ENCODE results near the gene CAPN13.

Gene CAPN13

DNA sequence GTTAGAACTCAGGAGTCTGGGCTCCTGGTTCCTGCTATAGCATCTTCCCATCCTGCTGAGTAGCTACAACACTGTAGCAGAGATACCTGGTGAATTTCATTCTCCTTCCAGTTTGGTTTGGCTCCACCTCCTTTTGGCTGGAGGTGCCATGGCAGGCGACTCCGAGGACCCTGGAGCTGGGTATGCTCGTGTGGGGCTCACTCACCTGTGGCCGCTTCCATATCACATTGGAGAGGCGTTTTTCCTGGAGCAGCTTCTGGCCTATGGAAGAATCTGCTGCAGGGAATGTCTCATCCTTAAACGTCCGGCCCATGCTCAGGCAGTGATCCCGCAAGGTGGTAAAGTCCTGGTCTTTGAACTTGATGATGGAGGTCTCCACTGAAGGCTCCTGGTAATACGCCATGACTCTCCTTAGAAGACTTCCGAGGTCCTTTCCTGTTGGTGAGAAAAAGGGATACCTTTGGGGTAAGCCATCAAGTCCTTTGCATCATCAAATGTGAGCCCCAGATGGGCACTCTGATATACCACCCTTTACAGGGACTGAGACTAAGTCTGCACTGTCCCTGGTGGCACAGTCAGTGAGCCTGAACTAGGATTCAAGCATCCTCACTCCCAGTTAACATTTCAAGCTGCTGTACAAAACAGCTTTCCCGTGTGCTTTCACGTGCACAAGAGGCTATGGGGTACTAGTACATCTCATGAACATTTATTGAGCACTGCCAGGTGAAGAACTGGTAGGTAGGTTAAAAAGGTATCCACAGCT lies 20.1 kb downstream of the CAPN13 start:
- no peak for DNase-seq (ENCODE audit: low read depth)

DNA sequence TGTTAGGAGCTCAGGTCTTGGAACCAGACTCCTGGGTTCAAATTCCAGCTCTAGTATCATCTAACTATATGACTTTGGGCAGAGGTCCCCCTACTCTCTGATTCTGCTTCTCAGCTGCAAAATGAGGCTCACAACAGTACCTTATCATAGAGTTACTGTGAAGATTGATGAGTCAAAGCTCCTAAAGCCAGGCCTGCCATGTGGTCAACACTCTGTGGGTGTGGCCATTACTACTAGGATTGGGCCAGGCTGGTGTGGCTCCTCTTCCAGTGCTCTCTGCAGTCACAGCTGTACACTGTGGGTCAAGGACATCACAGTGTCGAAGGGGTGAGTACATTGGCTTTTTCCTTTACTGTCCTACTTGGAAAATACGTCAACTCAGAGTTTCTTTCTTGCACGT lies 22.6 kb downstream of the CAPN13 start:
- DNase-seq (ENCODE audit: low read depth): no peak

DNA sequence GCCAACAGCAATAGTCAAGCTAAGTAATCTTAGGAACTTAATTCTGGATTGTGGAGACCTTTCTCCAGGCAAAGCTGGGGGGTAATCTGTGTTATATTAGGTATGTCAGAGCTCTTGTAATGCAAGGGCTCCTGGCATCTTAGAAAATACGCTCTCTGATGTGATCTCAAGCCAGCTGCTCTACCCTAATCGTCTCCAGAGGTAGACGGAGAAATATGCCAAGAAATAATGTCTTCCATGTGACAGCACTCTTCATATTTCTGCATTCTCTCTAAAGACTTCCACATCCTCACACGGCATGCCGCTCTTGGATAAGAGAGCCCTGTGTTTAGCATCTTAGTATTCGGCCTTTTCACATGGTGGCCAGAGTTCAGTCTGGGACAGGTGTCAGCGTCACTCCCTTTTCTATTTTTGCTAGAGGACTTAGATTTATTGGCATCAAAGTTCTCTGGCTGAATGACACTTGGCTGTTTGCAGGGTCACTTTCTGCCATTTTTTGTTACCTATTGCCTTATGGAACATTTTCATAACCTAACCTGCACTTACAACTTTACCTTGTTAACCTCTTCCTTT lies 25.2 kb downstream of the CAPN13 start:
- no peak for DNase-seq (ENCODE audit: low read depth)

DNA sequence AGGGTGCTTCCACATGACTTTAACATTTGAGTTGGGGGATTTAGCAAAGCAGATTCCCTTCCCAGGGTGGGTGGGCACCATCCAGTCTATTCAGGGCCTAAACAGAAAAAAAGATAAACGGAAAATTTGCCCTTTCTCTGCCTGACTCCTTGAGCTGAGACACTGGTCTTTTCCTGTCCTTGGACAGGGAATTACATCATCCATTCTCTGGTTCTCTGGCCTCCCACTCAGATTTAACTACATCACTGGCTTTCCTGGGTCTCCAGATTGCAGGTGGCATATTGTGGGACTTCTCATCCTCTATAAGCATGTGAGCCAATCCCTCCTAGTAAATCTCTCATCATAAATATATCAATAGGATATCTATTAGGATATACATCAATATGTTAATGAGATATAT lies 25.8 kb downstream of the CAPN13 start:
- DNase-seq (ENCODE audit: low read depth): no peak

DNA sequence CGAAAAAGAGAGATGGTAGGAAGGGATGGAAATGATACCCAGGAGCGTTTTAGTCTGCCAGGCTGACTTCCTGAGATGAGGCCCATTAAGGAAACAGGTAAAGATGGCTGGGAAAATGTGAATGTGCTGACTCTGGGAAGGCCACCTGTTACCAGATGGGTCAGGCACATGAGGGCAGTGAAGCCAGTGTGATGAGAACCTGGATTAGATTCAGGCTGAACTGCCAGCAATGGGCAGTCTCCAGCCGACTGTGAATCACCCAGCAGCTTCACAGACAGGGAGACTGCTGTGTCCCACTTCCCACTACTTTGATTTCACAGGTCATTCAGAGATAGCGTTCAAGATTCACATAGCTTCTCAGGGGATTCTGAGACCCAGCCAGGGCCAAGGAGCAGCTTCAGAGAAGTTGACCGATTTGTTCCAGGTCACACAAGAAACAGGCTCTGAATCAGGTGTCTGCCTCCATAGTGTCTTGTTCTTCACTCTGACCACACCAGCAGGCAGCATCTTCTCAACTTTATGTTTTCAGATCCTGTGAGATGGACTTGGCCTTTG lies 26.4 kb downstream of the CAPN13 start:
- DNase-seq (ENCODE audit: low read depth): no peak

DNA sequence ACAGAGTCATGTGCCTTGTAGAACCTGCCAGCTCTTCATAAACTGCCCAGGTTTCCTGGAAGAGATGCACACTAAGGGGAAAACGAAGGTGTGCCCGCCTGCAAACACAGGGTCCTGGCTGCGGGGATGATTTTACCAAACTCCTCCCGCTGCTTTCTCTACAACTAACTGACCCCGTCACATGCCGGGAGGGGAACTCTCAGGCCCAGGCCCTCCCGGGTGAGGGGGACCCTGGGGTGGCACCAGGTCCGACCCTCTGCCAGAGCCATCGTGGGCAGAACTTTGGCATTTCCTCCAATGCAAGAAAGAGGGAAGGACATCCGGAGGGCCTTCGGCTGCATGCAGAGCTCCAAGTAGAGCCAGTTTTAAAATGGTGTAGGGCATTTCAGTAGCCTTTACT lies 28.6 kb downstream of the CAPN13 start:
- DNase-seq (ENCODE audit: low read depth): no peak

DNA sequence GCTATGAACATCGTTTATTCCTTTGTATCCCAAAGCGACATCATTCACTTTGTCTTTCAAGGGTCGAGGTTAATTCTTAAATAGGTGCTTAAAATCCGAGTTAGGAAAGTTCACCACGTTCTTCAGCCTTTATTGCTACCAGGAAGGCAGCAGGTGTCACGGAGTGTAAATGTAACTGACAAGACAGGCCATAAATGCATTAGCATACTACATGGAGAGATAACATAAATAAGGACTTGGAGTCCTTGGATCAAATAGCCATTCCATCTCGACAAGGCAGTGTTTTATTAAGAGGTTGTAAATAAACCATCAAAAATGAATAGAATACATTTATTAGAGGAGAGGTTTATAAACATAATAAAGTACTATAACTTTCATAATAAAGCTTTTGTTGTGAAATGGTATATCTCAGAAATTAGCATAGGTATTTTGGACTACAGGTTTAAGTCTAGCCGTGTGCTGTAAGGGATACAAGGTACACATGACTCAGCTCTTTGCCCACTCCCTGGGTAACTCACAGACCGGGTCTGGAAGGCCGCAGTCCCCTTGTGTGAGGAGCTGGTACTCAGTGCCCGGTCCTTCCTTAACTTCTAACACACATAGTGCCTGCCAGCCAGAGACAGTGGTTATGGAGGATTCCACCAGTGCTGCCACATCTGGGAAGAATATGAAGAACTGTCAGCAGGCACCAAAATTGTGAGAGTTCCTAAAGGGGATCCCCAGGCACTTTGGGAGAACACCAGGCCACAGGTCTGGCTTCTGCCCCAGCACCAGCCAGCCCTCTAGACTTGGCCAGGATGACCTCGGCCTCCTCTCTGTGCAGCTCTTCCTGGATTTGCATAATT lies 29.4 kb downstream of the CAPN13 start:
- no peak for DNase-seq (ENCODE audit: low read depth)

DNA sequence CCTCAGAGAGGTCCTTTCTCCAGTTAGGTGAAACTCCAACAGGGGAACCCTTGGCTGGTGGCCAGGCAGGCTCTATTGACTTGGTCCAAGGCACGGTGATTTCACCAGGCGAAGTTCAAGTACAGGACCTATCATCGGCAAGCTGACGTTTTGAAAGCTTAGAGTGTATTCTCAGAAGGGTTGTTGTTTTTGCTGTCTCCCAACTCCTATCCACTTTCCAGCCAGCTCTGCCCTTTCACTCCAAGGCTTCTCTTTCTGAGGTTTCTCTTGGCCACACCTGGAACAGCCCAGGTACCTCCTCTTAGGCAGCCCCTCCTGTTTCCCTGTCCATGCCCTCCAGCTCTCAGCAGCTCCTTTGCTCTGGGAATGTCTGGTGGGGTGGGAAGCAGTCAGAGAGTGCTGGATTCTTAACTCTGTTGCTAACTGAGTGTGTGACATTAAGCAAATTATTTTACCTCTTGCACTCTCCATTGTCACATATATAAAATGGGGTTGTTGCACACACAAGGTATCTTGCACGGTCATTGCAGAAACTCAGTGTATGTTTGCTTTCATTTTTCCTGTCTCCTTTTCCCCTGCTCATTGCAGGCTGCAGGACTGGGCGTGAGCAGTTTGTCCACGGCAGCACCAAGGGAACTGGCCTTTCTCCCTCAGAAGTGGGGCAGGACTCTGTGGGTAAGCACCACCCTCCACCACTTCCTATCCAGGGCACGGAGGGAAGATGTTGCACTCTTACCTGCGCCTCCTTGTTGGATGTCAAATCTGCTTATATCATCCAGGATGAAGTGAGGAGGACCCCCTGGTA lies 30.2 kb downstream of the CAPN13 start:
- DNase-seq (ENCODE audit: low read depth): no peak

DNA sequence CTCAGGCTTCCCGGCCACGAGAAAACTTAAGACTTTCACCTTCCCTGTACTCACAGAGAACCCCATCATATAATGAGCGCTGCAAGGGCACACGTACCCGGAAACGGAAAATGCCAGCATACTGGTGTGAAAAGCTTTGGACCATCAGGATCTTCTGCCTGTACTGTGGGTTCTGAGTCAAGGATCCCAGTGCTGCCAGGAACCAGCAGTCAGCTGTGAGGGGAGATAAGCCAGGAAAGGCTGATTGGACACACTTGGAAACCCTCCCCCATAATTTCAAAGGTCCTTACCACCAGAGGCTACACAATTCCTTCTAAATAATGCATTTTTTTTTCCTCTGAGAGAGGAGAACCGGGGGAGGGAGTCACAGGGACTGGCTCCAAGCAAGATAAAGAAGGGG lies 31.4 kb downstream of the CAPN13 start:
- no peak for DNase-seq (ENCODE audit: low read depth)

DNA sequence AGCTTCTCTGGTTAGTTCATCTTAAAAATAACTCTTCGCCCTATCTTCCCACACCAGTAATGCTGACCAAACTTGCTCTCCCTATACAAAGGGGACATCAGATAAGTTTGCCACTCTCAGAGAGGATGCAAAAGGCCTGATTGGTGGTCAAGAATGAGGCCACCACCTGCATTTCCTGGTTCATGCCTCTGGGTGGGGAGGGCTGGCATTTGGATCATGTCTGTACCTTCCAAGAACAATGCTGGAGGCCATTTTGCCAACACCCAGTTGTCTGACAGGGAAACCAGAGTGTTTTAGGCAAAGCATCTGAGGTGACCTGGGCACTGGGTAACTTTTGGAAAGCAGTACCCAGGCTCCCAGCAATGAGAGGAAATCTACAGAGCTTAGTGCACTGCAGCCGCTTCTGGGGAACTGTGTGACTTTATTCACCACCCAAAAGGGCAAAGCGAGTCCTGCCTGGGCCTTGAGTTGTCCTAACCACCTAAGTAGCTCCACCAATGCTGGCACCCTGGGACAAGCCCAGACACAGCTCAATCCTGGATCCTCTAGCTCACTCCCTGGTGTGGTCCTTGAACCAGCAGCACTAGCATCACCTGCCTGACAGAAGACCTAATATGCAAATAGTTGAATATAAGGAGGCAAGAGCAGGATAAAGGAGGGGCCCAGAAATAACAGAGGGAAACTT lies 35.1 kb downstream of the CAPN13 start:
- no peak for DNase-seq (ENCODE audit: low read depth)

DNA sequence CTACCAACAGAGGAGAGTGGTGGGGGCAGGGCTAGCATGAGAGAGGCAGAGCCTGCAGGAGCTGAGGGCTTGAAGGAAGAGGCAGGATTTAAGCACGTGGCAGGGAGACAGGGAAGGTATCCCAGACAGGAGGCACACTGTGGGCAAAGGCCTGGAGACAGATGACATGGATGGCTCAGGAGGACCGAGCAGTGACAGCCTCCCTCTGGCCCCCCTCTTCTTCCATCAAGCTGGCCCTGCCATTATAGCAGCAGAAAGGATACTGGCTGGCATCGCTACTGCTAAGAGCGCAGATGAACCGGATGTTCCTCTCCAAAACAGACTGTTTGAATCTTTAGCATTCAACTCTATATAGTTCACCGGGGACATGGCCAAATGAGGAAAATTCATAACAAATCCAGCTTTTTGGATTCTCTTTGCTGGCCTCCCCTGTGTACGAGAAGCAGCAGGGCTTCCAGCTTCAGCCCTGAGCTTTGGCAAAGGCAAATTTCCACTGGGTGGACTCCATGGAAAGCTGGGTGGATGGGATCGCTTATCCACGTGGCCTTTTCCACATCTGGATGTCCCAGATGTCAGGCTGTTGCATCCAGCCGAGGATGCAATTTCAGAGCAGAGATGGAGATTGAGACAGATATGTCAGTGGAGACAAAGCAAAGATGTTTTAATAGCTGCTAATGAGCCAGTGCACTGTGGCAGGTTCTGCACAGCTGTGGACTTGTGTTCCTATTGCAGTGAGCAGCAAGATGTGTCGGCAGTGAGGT lies 36.2 kb downstream of the CAPN13 start:
- no peak for DNase-seq (ENCODE audit: low read depth)

DNA sequence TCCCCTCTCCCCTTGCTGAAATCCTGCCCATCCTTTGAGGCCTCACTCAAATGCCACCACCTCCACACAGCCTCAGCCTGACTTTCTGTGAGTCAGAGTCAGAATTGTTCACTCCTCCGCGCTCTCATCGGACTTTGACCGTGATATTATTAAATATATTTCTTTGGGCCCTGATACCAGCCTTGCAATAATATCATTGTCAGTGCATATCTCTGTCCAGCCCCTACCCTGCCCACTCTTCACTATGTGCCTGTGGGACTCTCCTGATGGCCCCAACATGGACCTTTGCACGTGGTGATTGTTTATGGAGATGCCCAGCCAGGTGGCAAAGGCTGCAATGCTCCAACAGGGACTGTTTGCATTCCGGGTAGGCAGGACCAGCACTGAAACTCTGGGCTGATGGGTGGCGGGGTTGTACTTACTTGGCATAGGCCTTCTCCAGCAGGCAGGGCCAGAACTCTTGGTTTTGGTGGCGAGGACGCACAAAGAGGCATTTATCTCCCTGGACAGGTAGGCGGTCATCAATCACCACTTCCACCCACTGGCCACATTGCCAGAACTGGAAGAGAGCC lies 37.3 kb downstream of the CAPN13 start:
- DNase-seq (ENCODE audit: low read depth): no peak

DNA sequence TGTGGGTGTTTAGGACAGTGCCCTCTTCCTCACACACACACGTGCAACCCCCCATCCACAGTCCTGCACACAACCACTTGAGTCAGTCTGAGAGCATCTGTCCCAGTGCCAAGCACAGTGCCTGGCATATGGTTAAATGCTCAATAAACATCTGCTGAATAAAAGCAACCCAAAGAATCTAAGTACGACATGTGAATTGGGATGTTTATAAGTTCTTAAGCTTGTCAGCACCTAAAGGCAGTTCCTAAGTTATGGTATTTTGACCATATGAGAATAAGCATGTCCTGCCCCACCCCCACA lies 37.8 kb downstream of the CAPN13 start:
- no peak for DNase-seq (ENCODE audit: low read depth)

DNA sequence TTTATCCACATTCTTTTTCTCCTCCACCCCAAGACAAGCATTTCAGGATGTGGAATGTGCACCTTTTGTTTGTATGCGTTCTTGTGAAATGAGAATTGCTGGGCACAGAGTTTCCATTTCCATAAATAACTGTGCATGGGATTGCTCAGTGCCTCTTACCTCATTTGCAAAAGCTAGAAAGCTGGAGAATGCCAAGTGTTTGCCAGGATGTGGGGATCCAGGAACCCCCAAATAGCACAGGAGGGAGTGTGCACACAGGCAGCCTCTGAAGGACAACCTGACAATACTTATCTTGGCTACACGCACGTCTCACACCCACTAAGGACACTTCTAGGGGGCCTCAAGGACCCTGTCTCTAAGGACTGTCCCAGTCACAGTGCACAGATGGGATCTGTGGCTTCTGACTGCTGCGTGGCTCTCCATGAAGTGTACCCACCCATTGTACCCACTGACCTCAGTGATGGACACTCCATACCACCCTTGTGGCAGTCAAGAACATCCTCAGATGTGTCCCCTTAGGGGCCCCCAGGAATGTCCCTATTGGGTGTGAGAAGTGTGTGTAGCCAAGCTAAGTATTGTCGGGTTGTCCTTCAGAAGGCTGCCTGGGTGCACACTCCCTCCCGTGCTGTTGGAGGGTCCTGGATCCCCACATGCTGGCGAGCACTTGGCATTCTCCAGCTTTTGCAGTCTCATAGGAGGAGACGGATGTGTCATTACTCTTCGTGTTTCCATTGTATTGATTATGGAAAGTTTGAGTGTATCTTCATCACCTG lies 38.4 kb downstream of the CAPN13 start:
- DNase-seq (ENCODE audit: low read depth): no peak

DNA sequence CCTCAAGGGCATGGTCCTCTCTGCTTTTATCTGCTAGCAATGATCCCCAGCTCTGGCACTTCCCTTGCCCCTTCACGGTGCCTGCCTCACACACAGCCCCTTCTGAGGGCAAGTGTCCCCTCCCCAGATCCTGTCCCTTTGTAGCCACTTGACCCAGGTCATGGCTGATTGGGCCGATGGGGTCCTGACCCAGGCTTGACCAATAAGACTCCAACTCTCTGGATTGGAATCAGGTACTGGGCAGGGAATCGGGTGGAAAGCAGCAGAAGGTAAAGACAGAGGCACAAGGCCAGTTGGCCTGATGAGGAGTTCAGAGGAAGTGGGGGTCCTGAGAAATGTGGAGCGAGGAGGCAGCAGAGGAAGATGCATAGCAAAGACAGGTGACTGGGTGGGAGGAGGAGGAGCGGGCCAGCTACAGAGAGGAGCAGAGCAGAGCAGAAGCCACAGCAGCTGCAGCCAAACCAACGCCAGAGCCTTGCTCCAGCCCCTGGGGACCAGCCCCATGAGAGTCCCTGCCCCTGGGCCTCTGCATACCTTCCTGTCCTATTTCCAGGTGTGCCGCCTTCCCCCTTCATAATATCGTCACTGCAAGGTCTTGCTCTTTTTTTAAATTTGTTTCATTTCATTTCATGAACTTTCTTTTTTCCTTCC lies 39.1 kb downstream of the CAPN13 start:
- DNase-seq (ENCODE audit: low read depth): no peak

DNA sequence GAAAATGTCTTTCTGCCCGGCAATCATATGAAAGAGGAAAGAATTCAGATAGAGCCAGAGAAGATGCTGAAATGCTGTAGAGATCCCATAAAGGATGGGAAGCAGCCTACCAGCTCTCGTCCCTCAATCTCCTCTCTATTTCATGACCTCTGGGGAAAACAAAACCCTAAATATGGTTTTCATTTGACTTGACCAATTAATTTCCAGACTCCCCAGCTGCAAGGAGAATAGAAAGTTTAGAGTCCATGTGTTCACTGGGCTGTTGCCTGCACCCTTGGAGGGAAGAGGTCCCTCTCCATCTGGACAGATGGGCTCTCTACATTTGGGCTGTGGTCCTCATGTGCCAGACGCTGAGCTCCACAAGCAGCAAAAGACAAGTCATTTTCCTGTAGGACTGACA lies 40.6 kb downstream of the CAPN13 start:
- DNase-seq (ENCODE audit: low read depth): no peak

DNA sequence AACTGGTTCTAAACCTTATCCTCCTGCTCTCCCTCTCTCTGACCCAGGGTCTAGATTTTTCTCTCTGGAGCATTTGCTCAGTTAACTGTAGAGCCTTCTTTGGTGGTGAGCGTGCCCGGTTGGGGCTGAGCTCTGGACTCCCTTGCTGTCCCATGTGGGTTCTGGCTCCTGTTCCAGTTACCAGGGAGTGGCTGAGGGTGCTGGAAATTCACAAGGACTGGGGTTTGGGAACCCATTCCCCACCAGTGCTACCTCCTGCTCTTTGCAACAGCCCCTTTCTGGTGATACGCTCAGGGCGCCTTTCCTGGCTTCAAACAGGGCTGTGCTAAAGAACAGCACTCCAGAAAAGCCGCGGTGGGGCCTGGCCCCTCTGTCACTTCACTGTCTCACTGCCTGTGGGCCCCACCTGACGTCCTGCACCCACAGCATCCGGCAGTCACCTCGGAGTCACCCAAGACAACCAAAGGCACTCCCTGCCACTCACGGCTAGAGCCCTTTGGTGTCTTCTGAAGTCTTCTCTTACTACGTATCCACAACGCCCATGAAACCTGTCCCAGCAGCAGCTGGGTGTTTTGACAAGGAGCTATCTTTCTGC lies 41.3 kb downstream of the CAPN13 start:
- DNase-seq (ENCODE audit: low read depth): no peak

DNA sequence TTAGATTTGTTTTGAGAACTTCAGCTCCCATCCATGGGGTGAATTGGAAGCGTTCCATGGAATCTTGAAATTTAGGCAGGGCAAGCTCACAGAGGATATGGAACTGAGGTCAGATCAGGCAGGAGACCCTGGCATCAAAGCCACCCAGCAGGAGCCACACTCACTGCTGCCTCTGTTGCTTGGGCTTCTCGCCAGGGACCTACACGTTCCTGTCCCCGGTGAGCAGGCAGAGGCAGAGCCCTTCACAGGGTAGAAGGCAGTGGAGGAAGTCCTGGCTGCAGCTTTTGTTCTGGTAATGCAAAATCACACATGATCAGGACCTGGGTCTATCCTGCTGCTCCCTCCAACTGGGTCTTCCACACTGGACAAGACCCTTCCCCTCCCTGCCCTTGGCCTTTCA lies 42.1 kb downstream of the CAPN13 start:
- DNase-seq (ENCODE audit: low read depth): no peak

Measured in iris pigment epithelial cell (primary cell).